ENCODE results near the gene ZNF396. TPM values are rescaled to one million over a fixed set of nuclear protein-coding genes. Genes with fewer than 3 reads are reported as not detected.

ZNF396 gene
- total RNA-seq, 1 donor from 2014 or later = 1.9 TPM

GRCh38 chr18:35417223-35417622 lies 40.1 kb upstream of the ZNF396 start:
- no peak for DNase-seq (ENCODE audit: extremely low spot score, unreplicated experiment)
- no peak overlapping the region for H3K27ac Mint-ChIP-seq (ENCODE audit: unreplicated experiment)
- peaks cover 7% of the 10 kb centered on the region for H3K36me3 Mint-ChIP-seq (ENCODE audit: unreplicated experiment)
- H3K4me3 Mint-ChIP-seq (ENCODE audit: unreplicated experiment) = no peak overlapping the region
- TF ChIP-seq, protein P1, sequence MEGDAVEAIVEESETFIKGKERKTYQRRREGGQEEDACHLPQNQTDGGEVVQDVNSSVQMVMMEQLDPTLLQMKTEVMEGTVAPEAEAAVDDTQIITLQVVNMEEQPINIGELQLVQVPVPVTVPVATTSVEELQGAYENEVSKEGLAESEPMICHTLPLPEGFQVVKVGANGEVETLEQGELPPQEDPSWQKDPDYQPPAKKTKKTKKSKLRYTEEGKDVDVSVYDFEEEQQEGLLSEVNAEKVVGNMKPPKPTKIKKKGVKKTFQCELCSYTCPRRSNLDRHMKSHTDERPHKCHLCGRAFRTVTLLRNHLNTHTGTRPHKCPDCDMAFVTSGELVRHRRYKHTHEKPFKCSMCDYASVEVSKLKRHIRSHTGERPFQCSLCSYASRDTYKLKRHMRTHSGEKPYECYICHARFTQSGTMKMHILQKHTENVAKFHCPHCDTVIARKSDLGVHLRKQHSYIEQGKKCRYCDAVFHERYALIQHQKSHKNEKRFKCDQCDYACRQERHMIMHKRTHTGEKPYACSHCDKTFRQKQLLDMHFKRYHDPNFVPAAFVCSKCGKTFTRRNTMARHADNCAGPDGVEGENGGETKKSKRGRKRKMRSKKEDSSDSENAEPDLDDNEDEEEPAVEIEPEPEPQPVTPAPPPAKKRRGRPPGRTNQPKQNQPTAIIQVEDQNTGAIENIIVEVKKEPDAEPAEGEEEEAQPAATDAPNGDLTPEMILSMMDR (IDR thresholded peaks at IDR 0.05) = no peak
- peaks cover 12% of the 10 kb centered on the region for H3K4me1 Mint-ChIP-seq (ENCODE audit: unreplicated experiment)
- peaks cover 19% of the 10 kb centered on the region for H3K9me3 Mint-ChIP-seq (ENCODE audit: unreplicated experiment)
- no peaks in the 10 kb centered on the region for H3K27me3 Mint-ChIP-seq (ENCODE audit: unreplicated experiment)

DNA sequence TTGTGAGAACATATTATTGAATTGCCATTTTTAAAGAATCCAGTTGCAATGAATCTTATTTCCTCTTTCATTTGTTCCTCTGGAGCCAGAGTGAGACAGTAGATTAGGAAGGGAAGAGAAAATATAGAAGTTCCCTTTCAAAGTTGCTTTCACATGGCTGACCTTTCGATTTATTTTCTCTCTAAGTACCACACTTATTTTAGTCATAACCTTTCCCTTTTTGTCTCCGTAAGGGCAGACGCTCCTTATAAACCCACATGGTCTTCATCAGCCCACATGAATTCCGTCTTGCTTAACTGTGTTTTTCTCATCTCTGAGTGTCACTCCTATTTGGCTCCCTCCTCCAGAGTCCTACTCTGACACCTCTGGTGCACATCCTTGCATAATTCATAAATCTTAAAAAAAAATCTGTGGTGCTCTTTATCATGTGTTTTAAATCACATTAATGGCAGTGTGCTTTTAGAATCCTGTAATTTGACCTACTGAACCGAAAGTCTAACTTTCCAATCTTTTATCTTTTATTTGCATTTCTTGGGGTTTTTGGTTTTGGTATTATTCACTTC lies 38.5 kb upstream of the ZNF396 start:
- no peak for DNase-seq (ENCODE audit: extremely low spot score, unreplicated experiment)
- no peaks in the 10 kb centered on the region for H3K27me3 Mint-ChIP-seq (ENCODE audit: unreplicated experiment)
- TF ChIP-seq, protein P1 (IDR thresholded peaks at IDR 0.05) = no peak
- H3K4me1 Mint-ChIP-seq (ENCODE audit: unreplicated experiment) = peaks cover 14% of the 10 kb centered on the region
- H3K4me3 Mint-ChIP-seq (ENCODE audit: unreplicated experiment) = no peak overlapping the region
- no peak overlapping the region for H3K27ac Mint-ChIP-seq (ENCODE audit: unreplicated experiment)
- H3K36me3 Mint-ChIP-seq (ENCODE audit: unreplicated experiment) = peaks cover 7% of the 10 kb centered on the region
- H3K9me3 Mint-ChIP-seq (ENCODE audit: unreplicated experiment) = peaks cover 22% of the 10 kb centered on the region

DNA sequence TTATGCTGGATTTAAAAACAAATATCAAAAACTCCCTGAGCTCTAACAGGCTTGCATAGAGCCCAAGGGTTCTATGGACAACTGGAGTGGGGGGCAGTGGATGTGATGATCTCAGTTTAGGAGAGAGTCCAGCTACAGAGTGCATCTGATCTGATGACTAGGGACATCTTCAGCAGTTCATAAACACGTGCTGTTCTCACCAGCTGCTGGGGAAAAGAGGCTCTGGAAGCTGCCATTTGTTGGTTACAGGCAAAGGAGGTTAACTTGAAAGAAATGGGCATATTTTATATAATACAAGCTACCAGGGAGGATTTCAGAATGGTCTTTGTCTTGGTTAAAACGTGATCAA lies 36.0 kb upstream of the ZNF396 start:
- TF ChIP-seq, protein P1 (IDR thresholded peaks at IDR 0.05) = no peak
- no peak for DNase-seq (ENCODE audit: extremely low spot score, unreplicated experiment)
- peaks cover 7% of the 10 kb centered on the region for H3K36me3 Mint-ChIP-seq (ENCODE audit: unreplicated experiment)
- no peak overlapping the region for H3K27ac Mint-ChIP-seq (ENCODE audit: unreplicated experiment)
- H3K4me1 Mint-ChIP-seq (ENCODE audit: unreplicated experiment) = peaks cover 31% of the 10 kb centered on the region
- H3K4me3 Mint-ChIP-seq (ENCODE audit: unreplicated experiment) = no peak overlapping the region
- peaks cover 14% of the 10 kb centered on the region for H3K9me3 Mint-ChIP-seq (ENCODE audit: unreplicated experiment)
- H3K27me3 Mint-ChIP-seq (ENCODE audit: unreplicated experiment) = no peaks in the 10 kb centered on the region

- H3K4me1 Mint-ChIP-seq (ENCODE audit: unreplicated experiment) = peaks cover 34% of the 10 kb centered on the region
- H3K27ac Mint-ChIP-seq (ENCODE audit: unreplicated experiment) = no peak overlapping the region
- DNase-seq (ENCODE audit: extremely low spot score, unreplicated experiment) = no peak
- no peaks in the 10 kb centered on the region for H3K27me3 Mint-ChIP-seq (ENCODE audit: unreplicated experiment)
- H3K9me3 Mint-ChIP-seq (ENCODE audit: unreplicated experiment) = peaks cover 4% of the 10 kb centered on the region
- TF ChIP-seq, protein P1 (IDR thresholded peaks at IDR 0.05) = no peak
- H3K36me3 Mint-ChIP-seq (ENCODE audit: unreplicated experiment) = no peaks in the 10 kb centered on the region
- H3K4me3 Mint-ChIP-seq (ENCODE audit: unreplicated experiment) = no peak overlapping the region
Measured at GRCh38 chr18:35411625-35412351, 34.7 kb upstream of the ZNF396 start.

DNA sequence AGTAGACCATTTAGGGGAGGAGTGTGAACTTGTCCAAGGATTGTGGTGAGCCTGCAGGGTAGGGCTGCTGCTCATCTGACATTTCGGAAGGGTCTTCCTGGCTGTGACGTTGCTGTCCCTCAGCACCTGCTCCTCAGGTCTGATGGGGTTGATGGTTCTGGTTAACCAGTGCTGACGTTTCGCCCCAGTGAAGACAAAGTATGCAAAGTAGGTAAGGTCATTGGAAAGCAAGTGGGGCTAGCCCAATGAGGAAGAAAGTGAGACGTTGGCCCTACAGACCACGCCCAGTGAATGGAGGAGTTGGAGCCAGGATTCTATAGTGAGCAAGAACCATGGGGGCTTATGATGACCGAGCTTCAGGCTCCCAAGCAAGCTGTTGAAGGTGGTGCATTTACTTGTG lies 33.4 kb upstream of the ZNF396 start:
- no peak for DNase-seq (ENCODE audit: extremely low spot score, unreplicated experiment)
- Mint-ChIP-seq H3K27me3 (ENCODE audit: unreplicated experiment) (no peaks in the 10 kb centered on the region), H3K4me3 (ENCODE audit: unreplicated experiment) (no peak overlapping the region), H3K4me1 (ENCODE audit: unreplicated experiment) (peaks cover 30% of the 10 kb centered on the region), H3K36me3 (ENCODE audit: unreplicated experiment) (no peaks in the 10 kb centered on the region), H3K9me3 (ENCODE audit: unreplicated experiment) (peaks cover 4% of the 10 kb centered on the region), H3K27ac (ENCODE audit: unreplicated experiment) (no peak overlapping the region)
- TF ChIP-seq, protein P1 (IDR thresholded peaks at IDR 0.05) = no peak

Measured in osteocyte (in vitro differentiated cells).